Right lung (tissue), 5 donors: ENCODE data around the gene ACKR1. TPM values are rescaled to one million over a fixed set of nuclear protein-coding genes. Genes with fewer than 3 reads are reported as not detected.

Experiments used
- DNase-seq, 2 donors: peaks; one replicate each; pipeline ENCODE4 v3.0.0-alpha.2; 2013
- polyA plus RNA-seq, 5 donors: library from polyadenylated mRNA; unstranded; fragments of 120-200 nt; gene quantifications; one replicate each; pipeline versions ENCODE4 v1.2.1 to v1.2.3, GENCODE V29; 2013; ENCODE audit warnings: inconsistent platforms in 1 of 5, low replicate concordance in 1 of 5; ENCODE audit not compliant: insufficient read length in 5 of 5, insufficient read depth in 1 of 5

Gene ACKR1
- polyA plus RNA-seq, 5 donors: 4.2 to 6.8 (median 4.5) TPM

- DNase-seq: no peak
Measured at GRCh38 chr1:159185121-159185520, 19.6 kb upstream of the ACKR1 start.

- DNase-seq: no peak
Measured at GRCh38 chr1:159187033-159187432, 17.6 kb upstream of the ACKR1 start.

GRCh38 chr1:159187647-159188374, 16.9 kb upstream of the ACKR1 start:
- DNase-seq: no peak

- peak; percentile 29 to 56 for DNase-seq
Measured at GRCh38 chr1:159188375-159188788, 16.3 kb upstream of the ACKR1 start.

- no peak for DNase-seq
Measured at GRCh38 chr1:159190441-159190840, 14.2 kb upstream of the ACKR1 start.

GRCh38 chr1:159196543-159196942, 8.1 kb upstream of the ACKR1 start:
- DNase-seq: no peak

GRCh38 chr1:159197561-159198557, 6.8 kb upstream of the ACKR1 start:
- peak; percentile 28 to 70 for DNase-seq

- DNase-seq: no peak
Measured at GRCh38 chr1:159199901-159200300, 4.8 kb upstream of the ACKR1 start.

GRCh38 chr1:159200769-159201168, 3.9 kb upstream of the ACKR1 start:
- DNase-seq: no peak

GRCh38 chr1:159201642-159202041, 3.0 kb upstream of the ACKR1 start:
- no peak for DNase-seq

- no peak for DNase-seq
Measured at GRCh38 chr1:159203610-159204009, 1.1 kb upstream of the ACKR1 start.

GRCh38 chr1:159205225-159205624, 550 bp downstream of the ACKR1 start:
- no peak for DNase-seq

GRCh38 chr1:159206110-159206509, 1.4 kb downstream of the ACKR1 start:
- DNase-seq: no peak

GRCh38 chr1:159207080-159207479, 2.4 kb downstream of the ACKR1 start:
- no peak for DNase-seq

- no peak for DNase-seq
Measured at GRCh38 chr1:159207774-159208173, 3.1 kb downstream of the ACKR1 start.

GRCh38 chr1:159208175-159208825, 3.6 kb downstream of the ACKR1 start:
- no peak for DNase-seq

GRCh38 chr1:159209061-159209460, 4.4 kb downstream of the ACKR1 start:
- DNase-seq: no peak

GRCh38 chr1:159211331-159212136, 6.9 kb downstream of the ACKR1 start:
- no peak for DNase-seq

GRCh38 chr1:159212596-159212995, 7.9 kb downstream of the ACKR1 start:
- DNase-seq: no peak

- DNase-seq: peak in 1 of 2 donors; percentile 14
Measured at GRCh38 chr1:159214149-159214760, 9.6 kb downstream of the ACKR1 start.
